NCI-H2227 (cell line): Measurements from ENCODE around the gene HMG20A.

ENCODE experiments used
- DNase-seq: peaks from one replicate; lab custom pipeline; 2025; ENCODE audit not compliant: unreplicated experiment; lab: John Stamatoyannopoulos, UW

Gene HMG20A

DNA sequence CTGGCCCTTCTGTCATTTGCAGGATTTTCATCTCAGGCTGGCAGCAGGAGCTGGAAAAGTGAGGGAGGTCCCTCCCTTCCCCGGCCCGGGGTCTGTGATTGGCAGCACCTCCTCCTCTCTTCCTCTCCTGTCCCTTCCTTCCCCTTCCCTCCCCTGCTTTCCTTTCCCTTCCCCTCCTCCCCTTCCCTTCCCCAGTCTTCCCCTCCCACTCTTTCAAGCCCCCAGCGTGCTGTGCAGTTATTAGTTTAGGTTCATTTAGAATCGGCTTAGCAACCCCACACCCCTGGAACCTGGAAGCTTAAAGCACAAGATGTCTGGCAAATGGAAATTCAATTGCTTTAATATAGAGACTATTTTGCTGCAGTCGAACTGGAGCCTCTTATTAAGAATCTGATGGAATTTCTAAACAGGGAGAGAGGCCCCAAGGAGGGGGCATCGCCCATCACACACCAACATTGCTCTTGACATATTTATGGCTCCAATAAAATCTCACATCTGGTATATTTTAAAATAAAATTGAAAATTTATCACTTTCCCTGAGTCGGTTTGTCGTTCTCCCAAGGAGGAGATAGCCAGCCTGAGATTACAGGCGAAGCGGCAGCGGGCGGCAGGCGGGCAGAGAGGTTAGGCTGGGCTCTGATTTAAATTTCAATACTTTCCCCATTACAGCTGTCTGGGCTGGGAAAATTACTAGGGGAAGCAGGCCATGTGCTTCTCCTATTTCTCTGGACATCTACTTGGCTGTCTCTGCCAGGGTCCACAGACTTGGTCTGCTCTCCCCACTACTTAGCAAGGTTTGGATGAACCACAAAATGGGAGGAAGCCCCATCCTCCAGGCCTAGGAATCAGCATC is 113.1 kb downstream of the HMG20A start:
- DNase-seq = peak; percentile 46
